GM21528 (cell line): Measurements from ENCODE around the gene ERF.
"Not testable (repeated sequence)": the region's sequence is repeated elsewhere in the genome, so short reads cannot be mapped to it uniquely, and the experiment has no call there.

Experiments used
- ATAC-seq: cut with Tn5 transposase; IDR thresholded peaks from one replicate; pipeline ENCODE4 v1.9.1; 2021; ENCODE audit warnings: mild to moderate bottlenecking, moderate library complexity; ENCODE audit not compliant: unreplicated experiment, low FRiP score

The ERF gene

GRCh38 chr19:42276284-42276683 is 21.4 kb upstream of the ERF start:
- no peak for ATAC-seq

- ATAC-seq = no peak
These were observed 20.6 kb upstream of the ERF start for GRCh38 chr19:42275517-42275916.

GRCh38 chr19:42275103-42275502 is 20.2 kb upstream of the ERF start:
- no peak for ATAC-seq

- no peak for ATAC-seq
These were observed 19.2 kb upstream of the ERF start for GRCh38 chr19:42274065-42274682.

GRCh38 chr19:42273407-42274064 is 18.6 kb upstream of the ERF start:
- no peak for ATAC-seq

GRCh38 chr19:42272989-42273406 is 18.1 kb upstream of the ERF start:
- ATAC-seq = no peak

- no peak for ATAC-seq
These were observed 17.6 kb upstream of the ERF start for GRCh38 chr19:42272535-42272897.

- ATAC-seq = no peak
These were observed 17.1 kb upstream of the ERF start for GRCh38 chr19:42271861-42272534.

GRCh38 chr19:42271045-42271419 is 16.1 kb upstream of the ERF start:
- ATAC-seq = no peak

GRCh38 chr19:42270346-42271044 is 15.6 kb upstream of the ERF start:
- ATAC-seq = no peak

GRCh38 chr19:42269478-42270345 is 14.8 kb upstream of the ERF start:
- no peak for ATAC-seq

- peak; percentile 82 for ATAC-seq
These were observed 14.0 kb upstream of the ERF start, which contains the start of gene CIC for GRCh38 chr19:42268704-42269477. CIC (plus strand) TSS chr19:42269252; CDS start chr19:42271784, 2,532 bp downstream.

GRCh38 chr19:42268142-42268703 is 13.3 kb upstream of the ERF start:
- ATAC-seq = peak; percentile 62

GRCh38 chr19:42267644-42268141 is 12.8 kb upstream of the ERF start:
- no peak for ATAC-seq

- not testable (repeated sequence) for ATAC-seq
These were observed 12.1 kb upstream of the ERF start for GRCh38 chr19:42266928-42267603.

- not testable (repeated sequence) for ATAC-seq
These were observed 11.2 kb upstream of the ERF start for GRCh38 chr19:42266105-42266504.

GRCh38 chr19:42261763-42262162 is 6.8 kb upstream of the ERF start:
- no peak for ATAC-seq

GRCh38 chr19:42257842-42258241 is 2.9 kb upstream of the ERF start:
- not testable (repeated sequence) for ATAC-seq
